Stimulated activated CD8-positive, alpha-beta memory T cell treated with anti-CD3 and anti-CD28 coated beads, Interleukin-15, amount 100 ng/mL, for 4 hours (primary cell): ENCODE measurements around the gene VSIG10.
"Not testable (repeated sequence)": the region's sequence is repeated elsewhere in the genome, so short reads cannot be mapped to it uniquely, and the experiment has no call there.

Source experiments
- DNase-seq, 2 donors: peaks; one replicate each; pipeline ENCODE4 v3.0.0-alpha.2; 2020; ENCODE audit warnings: low read depth in 2 of 2

Gene VSIG10

GRCh38 chr12:118109088-118109487, 5.3 kb upstream of the VSIG10 start:
- no peak for DNase-seq

DNA sequence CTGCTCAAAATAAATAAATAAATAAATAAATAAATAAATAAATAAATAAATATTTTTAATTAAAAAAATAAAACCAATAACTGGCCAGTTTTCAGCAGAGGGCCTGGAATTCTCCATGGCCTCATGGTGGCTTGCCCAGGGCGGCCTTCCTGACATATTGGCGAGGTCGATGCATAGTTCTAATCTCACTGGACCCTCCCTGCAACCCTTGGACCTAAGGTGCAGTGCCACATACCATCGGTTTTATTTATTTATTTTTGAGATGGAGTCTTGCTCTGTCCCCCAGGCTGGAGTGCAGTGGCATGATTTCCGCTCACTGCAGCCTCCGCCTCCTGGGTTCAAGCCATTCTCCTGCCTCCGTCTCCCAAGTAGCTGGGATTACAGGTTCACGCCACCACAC, 3.9 kb upstream of the VSIG10 start:
- DNase-seq: no peak

DNA sequence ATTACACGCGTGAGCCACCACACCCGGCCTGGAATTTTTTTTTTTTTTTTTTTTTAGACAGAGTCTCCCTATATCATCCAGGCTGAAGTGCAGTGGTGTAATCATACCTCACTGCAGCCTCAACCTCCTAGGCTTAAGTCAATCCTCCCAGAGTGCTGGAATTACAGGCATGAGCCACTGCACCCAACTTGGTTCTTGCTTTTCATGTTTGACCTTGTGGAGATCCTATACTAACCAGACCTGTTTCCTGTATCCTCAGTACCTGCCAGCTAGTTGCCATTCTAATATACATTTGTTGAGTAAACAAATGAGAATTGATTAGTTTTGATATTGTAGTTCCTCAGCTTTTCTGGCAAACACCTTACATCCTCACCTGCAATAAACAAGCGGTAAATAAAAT, 3.2 kb upstream of the VSIG10 start:
- no peak for DNase-seq

DNA sequence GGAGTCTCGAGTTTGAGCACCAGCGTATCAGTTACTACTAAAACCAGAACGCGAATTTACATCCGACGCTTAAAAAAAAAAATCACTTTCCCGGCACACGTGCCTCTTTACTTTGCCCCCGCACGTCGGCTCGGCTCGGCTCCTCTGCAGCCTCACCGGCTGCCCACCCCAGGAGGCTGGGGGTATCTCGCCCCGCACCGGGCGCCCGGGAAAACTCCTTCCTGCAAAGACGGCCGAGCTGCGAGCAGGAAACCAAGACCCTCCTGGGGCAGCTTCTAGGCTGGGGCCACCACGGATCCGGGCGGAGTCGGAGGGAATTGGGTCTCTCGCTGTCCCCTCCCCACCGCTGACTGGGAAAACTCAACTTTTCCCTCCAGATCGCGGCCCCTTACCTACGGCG, 610 bp downstream of the VSIG10 start:
- DNase-seq: no peak

DNA sequence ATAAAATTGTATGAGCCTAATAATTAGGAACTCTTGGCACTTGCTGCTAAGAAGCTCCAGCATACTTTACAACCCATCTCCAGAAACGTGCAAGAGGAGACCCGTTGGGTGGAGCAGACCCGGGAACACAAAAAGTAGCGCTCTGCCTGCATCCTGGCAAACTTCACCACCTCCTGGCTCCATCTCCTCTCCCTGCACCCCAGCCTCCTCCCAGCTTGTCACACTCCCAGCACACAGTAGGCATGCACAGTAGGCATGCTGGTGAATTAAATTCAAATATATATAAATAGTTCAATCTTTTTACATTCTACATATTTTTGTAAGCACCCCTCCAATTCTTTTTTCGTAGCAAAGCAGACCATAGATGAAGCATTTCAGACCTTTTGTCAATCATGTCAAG, 1.2 kb downstream of the VSIG10 start:
- DNase-seq: no peak

- DNase-seq: no peak
Observed at GRCh38 chr12:118102070-118102469, 1.7 kb downstream of the VSIG10 start.

GRCh38 chr12:118101051-118101450, 2.8 kb downstream of the VSIG10 start:
- no peak for DNase-seq

DNA sequence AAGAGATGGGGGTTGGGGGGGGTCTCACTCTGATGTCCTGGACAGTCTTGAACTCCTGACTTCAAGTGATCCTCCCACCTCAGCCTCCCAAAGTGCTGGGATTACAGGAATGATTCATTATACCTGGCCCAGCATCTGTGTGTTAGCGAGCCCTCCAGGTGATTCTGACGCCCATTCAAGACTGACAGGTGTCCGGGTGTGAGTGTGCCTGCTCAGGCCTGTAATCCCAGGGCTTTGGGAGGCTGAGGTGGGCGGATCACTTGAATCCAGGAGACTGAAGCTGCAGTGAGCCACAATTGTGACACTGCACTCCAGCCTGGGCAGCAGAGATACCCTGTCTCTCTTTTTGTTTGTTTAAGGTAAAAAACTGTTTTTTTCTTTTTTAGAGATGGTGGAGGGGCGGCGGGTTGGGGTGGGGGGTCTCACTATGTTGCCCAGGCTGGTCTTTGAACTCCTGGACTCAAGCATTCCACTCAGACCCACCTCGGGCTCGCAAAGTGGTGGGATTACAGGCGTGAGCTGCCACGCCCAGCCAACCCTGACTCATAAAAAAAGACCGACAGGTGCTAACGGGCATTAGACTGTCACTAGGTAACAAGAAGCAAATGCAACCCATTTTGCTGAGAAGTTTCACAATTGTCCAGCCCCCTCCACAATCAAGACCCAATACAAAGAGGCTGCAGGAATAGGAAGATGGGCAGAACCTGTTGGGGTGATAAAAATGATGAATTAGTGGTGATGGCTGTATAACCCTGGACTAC, 4.7 kb downstream of the VSIG10 start:
- no peak for DNase-seq

- no peak for DNase-seq
Observed at GRCh38 chr12:118098401-118098800, 5.4 kb downstream of the VSIG10 start.

DNA sequence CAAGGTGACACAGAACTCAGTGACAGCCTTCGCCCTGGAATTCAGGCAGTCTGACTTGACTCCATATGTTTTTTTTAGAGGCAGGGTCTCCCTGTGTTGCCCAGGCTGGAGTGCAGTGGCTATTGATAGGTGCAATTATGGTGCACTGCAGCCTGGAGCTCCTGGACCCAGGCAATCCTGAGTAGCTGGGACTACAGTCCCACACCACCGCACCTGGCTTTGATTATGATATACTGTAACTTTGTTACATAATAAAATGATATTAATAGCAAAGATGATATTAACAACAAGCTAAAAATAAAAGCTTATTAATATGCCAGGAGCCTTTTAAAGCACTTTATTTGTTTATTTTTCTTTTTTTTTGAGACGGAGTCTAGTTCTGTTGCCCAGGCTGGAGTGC, 9.8 kb downstream of the VSIG10 start:
- DNase-seq: no peak

DNA sequence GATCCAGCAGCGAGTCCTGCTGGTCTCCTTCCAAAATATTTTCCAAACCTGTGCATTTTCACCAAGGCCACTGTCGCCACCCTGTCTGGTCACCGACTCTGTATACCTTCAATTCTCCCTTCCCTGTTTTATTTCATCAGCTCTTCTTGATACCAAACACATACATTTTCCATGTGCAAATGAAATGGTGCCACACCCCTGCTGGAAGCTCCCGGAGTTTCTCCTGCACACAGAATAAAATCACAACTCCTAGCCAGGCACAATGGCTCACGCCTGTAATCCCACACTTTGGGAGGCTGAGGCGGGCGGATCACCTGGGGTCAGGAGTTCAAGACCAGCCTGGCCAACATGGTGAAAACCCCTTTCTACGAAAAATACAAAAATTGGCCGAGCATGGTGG, 14.0 kb downstream of the VSIG10 start:
- no peak for DNase-seq

DNA sequence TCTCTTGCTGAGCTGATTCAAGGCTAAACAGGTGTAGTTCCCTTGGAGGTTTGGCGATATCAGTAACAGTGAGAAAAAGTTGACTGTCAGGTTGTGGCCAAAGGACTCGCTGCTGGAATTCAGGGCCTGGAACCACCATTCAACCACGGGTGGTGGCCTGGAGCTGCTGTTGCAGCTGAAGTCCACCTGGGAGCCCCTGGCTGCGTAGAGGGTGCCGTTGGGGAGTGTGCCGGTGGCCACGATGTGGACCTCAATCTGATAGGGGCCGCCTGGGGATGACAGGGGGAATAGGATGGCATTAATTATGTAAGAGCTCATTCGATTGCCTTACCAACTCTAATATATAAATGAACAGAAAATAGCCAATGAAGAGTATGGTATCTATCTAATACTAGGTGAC, 21.6 kb downstream of the VSIG10 start:
- DNase-seq: no peak

DNA sequence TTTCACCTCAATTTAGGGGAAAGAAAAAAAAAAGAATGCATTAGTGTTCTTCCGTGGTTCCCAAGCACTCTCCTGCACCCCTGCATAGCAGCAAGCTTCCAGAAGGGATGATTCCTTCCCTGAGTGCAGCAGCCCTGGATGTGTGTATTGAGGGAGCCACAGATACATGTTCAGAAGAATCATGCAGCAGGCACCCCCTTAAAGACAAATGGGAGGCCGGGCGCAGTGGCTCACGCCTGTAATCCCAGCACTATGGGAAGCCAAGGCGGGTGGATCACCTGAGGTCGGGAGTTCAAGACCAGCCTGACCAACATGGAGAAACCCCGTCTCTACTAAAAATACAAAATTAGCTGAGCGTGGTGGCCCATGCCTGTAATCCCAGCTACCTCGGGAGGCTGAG, 22.3 kb downstream of the VSIG10 start:
- DNase-seq: not testable (repeated sequence)

- DNase-seq: no peak
Observed at GRCh38 chr12:118073768-118074167, 30.0 kb downstream of the VSIG10 start.

- DNase-seq: no peak
Observed at GRCh38 chr12:118070650-118071049, 33.2 kb downstream of the VSIG10 start.

DNA sequence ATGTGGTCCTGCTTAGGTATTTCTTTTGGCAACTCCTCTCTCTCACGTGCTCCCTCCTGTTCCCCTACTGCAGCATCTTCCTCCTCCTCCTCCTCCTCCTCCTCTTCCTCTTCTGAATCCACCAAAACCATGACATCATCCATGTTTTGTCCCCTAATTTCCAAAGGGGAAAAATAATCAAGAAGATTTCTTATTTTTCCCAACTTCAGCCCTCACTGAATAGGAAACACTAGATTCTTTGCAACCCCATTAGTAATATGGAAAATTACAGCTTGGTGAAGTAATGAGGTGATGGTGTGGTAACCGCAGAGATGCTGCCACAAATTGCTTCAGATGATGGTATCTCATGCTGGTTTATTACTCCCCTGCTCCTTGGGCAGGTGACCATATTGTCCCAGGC, 35.4 kb downstream of the VSIG10 start:
- DNase-seq: no peak

DNA sequence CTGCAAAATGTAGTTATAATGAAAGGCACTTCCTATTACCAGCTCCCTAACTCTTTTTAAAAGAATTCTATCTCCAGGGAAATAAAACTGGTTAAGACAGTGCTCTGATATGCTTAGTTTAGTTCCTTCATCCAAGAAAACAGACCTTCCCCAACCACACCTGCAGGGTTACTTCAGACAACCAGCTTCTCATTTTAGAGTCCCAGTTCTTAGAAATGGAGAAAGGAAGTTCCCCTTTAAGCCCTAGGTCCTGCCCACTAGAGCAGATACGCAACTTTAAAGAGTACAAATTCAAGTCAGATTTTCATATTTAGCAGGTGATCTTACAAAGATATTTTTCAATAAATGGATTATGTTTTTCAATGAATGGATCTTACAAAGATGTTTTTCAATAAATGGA, 38.4 kb downstream of the VSIG10 start:
- no peak for DNase-seq

- DNase-seq: no peak
Observed at GRCh38 chr12:118064608-118065007, 39.2 kb downstream of the VSIG10 start.

GRCh38 chr12:118063576-118064391, 40.0 kb downstream of the VSIG10 start:
- DNase-seq: no peak

DNA sequence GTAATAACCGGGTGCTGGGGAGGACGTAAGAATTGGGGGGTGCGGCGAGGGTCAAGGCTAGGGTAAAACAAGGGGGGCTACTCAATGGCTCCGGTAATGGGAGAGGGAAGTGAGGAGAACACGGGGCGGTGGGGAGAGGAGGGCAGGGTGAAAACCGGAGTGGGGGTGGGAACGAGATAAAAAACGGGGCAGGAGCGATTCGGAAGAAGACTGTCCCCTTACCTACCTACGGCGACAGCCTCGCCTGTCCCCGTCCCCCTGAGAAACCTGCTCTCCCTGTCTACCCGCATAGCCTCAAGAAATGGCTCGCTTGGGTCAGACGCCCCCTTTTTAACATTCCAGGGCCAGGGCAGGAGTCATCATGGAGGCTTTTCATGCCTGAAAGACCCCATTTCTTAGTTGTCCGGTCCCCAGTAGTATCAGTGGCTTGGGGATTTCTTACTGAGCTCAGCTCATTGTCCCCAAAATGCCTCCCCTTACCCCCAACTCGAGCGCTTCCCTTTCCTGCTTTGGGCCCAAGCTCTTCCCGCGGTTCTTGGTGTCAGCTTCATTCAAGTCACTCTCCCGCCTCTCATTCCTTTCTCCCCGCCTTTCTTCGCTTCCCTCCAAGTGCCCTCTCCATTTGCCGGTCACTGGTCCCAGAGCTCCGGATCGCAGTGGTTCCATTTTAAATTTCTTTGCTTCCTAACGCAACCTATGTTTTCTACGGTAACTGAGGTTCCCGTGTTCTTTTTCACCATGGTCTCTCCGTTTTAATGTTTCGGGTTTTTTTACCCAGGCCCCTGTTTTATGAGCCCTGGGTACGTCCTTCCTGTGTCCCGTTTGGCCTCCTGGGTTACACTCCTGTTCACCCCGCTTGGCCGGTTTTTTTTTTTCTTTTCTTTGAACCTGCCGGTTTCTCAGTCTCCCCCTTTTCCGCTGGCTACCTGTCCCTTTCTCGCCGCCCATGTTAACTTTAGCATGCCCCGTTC, 41.7 kb downstream of the VSIG10 start:
- DNase-seq: no peak

DNA sequence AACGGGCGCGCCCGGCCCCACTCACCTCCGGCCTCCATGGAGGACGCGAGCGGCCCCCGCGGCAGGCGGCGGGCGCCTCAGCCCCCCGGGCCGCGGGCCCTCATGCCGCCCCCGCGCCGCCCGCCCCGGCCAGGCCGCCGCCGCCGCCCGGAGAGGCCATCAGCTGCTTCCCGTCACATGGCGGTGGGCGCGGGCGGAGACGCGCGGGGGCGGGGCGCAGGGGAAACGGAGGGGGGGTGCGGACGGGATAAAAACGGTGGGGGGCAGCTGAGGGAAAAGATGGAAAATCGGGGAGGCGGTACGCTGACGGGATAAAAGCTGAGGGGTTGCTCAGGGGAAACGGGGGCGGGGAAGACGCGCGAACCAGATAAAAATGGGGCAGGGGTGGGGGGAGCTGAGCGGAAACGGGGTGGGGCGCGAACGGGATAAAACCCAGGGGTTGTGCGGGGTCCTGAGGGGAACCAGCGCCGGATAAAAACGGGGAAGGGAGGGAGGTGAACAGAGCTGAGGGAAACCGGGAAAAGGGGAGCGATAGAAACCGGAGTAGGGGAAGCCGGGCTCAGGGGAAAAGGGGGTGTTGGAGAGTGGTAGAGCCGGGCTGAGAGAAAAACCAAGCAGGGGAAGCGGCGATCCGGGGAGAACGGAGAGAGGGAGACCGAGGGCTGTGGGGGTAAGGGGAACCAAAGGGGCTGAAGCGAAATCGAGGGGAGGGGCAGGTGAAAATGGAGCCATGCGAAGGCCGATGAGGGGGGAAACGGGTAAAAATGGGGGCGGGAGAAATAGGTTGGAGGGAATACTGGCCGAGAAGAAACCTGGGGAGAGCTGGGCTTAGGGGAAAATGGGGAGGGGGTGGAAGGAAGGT, 42.6 kb downstream of the VSIG10 start, which contains the start of gene WSB2:
WSB2 (minus strand) TSS at position 169 of the 862 bp plus-strand sequence; CDS start at position 38, 131 bp downstream.
- peak; percentile 55 to 62 for DNase-seq
